NCI-H1930 (cell line): ENCODE measurements around the gene GRB7.
"Not testable (repeated sequence)": the region's sequence is repeated elsewhere in the genome, so short reads cannot be mapped to it uniquely, and the experiment has no call there.

Experiments
- DNase-seq, 2 experiments: peaks; one replicate each; lab custom pipeline; 2025; lab: John Stamatoyannopoulos, UW

GRB7 gene

GRCh38 chr17:39709998-39710964, 27.5 kb upstream of the GRB7 start:
- DNase-seq: no peak

- not testable (repeated sequence) for DNase-seq
Measured at GRCh38 chr17:39711071-39711470, 26.7 kb upstream of the GRB7 start.

GRCh38 chr17:39711851-39712250, 25.9 kb upstream of the GRB7 start:
- no peak for DNase-seq

GRCh38 chr17:39714234-39714633, 23.5 kb upstream of the GRB7 start:
- DNase-seq: no peak

GRCh38 chr17:39715375-39716072, 22.2 kb upstream of the GRB7 start:
- no peak for DNase-seq

GRCh38 chr17:39716073-39716818, 21.5 kb upstream of the GRB7 start:
- no peak for DNase-seq

- no peak for DNase-seq
Measured at GRCh38 chr17:39716879-39717536, 20.7 kb upstream of the GRB7 start.

- DNase-seq: no peak
Measured at GRCh38 chr17:39717660-39718059, 20.1 kb upstream of the GRB7 start.

GRCh38 chr17:39719563-39720355, 18.0 kb upstream of the GRB7 start:
- DNase-seq: no peak

- no peak for DNase-seq
Measured at GRCh38 chr17:39722104-39722503, 15.6 kb upstream of the GRB7 start.

GRCh38 chr17:39722965-39723848, 14.5 kb upstream of the GRB7 start:
- DNase-seq: no peak

GRCh38 chr17:39724731-39725130, 13.0 kb upstream of the GRB7 start:
- no peak for DNase-seq

- DNase-seq: not testable (repeated sequence)
Measured at GRCh38 chr17:39725923-39726322, 11.8 kb upstream of the GRB7 start.

- DNase-seq: no peak
Measured at GRCh38 chr17:39726617-39727016, 11.1 kb upstream of the GRB7 start.

GRCh38 chr17:39727556-39727955, 10.2 kb upstream of the GRB7 start:
- DNase-seq: no peak

GRCh38 chr17:39729280-39729851, 8.4 kb upstream of the GRB7 start:
- no peak for DNase-seq

GRCh38 chr17:39730095-39730921, 7.4 kb upstream of the GRB7 start, which contains the start of gene MIEN1:
Gene MIEN1 (minus strand): TSS chr17:39730532. CDS start chr17:39730495, 37 bp downstream.
- peak; percentile 76 to 87 for DNase-seq

GRCh38 chr17:39732586-39732985, 5.2 kb upstream of the GRB7 start:
- no peak for DNase-seq

GRCh38 chr17:39735882-39736281, 1.9 kb upstream of the GRB7 start:
- DNase-seq: no peak
